HG03575 (cell line): ENCODE data around the gene CRKL.

Experiments used
- ATAC-seq: cut with Tn5 transposase; IDR thresholded peaks from one replicate; pipeline ENCODE4 v1.9.1; 2021; ENCODE audit not compliant: unreplicated experiment, insufficient number of reproducible peaks, low FRiP score; ENCODE audit errors: extremely low read depth

Gene CRKL

DNA sequence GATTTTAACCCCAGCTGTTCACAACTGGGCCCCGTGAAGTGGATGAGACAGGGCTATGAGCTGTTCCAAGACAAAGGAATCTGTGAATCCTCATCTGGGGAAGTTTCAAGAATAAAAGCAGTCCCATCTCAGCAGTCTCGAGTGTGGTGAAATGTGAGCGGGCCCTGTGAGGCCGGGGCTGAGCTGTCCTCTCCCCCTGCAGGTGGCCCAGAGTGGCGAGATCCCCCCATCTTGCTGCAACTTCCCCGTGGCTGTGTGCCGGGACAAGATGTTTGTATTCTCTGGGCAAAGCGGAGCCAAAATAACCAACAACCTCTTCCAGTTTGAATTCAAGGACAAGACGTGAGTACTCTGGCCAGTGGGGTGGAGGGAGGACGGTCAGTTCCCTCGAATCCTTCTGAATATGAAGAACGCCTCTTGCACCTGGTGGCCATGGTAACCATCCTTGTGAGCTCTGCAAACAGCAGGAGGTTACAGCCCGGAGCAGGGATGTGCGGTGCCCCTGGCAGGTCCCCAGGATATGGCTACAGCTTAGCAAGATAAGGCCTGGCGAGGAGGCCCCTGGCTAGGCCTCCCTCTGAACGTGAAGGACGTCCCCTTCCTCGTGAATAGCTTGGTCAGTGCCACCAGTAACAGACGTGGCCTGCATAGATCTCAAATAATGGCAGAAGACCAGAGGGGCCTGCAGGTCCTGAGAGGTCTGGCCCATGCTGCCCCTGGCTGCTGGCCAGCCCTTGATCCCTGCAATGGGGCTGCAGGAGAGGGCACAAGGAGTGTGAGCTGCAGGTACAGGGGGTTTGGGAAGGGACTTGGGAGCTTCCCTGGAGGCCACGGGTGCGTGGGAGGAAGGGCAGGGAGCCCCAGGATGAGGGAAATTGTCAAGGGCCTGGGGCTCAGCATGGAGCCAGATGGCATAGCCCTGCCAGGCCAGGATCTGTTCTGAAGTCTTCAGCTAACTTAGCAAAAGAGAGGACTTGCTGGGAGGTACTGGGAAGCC lies 73.3 kb downstream of the CRKL start:
- ATAC-seq = no peak

GRCh38 chr22:20991252-20992055 lies 74.2 kb downstream of the CRKL start:
- ATAC-seq = no peak

- ATAC-seq = no peak
Observed at GRCh38 chr22:20992056-20992442, 74.8 kb downstream of the CRKL start.

GRCh38 chr22:20992456-20993303 lies 75.5 kb downstream of the CRKL start:
- no peak for ATAC-seq

GRCh38 chr22:20993304-20994127 lies 76.3 kb downstream of the CRKL start:
- ATAC-seq = no peak

GRCh38 chr22:20994128-20994901 lies 77.1 kb downstream of the CRKL start:
- ATAC-seq = no peak

DNA sequence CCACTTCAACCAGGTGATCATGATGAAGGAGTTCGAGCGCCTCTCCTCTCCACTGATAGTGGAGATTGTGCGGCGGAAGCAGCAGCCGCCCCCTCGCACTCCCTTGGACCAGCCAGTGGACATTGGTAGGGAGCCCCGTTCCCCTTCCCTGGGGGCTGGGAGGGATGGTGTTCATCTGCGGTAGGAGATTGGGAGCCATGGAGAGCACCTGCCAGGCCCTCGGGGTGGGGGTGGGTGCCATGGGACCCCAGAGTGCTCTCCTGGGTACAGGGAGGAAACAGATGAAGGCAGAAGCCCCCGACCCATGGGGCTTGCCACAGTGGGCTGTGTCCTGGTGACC lies 77.7 kb downstream of the CRKL start:
- no peak for ATAC-seq

- no peak for ATAC-seq
Observed at GRCh38 chr22:20995329-20996030, 78.3 kb downstream of the CRKL start.

DNA sequence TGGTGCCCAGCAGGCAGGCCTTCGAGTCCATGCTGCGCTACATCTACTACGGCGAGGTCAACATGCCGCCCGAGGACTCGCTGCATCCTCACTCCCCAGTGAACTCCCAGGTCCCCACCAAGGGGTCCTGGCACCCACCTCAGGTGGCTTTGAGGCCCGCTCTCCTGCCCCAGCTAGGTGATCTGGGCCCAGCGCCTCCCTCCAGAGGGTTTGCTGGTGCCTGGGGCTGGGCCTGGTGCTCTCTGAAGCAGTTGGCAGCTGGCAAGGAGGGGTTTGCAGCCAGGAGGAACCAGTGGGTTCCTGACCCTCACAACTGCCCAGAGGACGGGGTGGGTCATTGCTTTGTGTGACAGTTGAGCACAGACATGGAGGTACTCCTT lies 78.8 kb downstream of the CRKL start:
- no peak for ATAC-seq

DNA sequence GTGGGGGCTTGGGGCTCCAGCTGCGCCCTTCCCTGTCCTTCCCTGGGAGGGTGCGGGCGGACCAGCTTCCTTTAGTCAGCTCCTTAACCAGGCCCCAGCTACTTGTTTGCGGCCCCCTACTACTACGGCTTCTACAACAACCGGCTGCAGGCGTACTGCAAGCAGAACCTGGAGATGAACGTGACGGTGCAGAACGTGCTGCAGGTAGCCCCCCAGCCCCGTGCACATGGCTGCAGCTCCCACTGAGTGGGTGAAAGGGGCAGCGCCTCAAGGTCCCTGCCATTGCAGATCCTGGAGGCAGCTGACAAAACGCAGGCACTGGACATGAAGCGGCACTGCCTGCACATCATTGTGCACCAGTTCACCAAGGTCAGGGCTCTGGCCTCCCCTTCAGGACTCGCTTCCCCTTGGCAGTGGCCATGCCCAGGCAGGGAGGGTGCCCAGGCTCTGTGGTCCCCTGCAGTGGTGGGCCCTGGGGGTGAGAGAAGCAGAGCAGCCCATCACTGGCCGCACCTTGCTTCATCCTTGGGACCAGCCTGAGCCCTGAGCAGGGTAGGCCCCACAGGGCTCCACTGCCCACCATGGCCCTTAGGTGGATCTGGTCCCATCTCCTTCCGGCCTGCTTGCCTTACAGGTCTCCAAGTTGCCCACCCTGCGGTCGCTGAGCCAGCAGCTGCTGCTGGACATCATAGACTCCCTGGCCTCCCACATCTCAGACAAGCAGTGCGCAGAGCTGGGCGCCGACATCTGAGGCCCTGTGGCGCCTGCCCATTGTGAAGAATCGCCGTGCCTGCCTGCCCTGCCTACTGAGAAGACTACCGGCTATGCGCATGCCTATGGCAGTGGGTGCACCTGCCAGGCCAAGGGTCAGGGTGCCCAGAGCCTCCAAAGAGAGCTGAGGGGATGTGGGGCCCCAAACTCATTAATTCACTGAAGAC lies 79.7 kb downstream of the CRKL start:
- ATAC-seq = no peak

DNA sequence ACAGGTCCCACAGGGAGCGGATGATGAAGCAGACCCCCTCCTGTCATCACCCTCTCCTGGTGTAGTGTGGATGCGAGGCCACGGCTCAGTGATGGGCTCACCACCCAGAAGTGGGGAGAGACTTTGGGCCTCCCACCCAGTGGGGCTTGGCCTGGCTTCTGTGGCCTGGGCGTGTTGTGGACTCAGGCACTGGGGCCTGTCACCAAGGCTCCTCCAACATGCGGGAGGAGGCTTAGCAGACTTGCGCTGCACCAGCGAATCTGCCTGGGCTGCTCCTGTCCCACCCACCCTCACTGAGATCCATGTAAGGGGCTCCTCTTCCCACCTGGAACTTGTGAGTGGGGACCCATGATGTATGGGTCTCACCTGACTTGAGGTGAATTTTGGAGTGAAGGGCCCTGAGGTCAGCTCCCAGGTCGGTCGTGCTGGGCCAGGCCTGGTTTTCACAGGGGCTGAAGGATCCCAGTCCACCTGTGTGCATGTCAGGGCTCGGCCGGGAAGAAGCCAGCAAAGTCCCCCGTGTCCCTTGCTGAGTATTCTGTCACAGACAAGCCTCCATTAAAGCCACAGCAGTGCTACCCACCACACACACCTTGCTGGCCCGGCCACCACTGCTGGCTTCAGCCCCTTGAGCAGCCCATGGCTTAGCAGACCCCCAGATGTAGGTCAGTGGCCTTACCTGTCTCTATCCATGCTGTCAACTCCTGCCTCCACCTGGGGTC lies 80.5 kb downstream of the CRKL start:
- ATAC-seq = no peak

DNA sequence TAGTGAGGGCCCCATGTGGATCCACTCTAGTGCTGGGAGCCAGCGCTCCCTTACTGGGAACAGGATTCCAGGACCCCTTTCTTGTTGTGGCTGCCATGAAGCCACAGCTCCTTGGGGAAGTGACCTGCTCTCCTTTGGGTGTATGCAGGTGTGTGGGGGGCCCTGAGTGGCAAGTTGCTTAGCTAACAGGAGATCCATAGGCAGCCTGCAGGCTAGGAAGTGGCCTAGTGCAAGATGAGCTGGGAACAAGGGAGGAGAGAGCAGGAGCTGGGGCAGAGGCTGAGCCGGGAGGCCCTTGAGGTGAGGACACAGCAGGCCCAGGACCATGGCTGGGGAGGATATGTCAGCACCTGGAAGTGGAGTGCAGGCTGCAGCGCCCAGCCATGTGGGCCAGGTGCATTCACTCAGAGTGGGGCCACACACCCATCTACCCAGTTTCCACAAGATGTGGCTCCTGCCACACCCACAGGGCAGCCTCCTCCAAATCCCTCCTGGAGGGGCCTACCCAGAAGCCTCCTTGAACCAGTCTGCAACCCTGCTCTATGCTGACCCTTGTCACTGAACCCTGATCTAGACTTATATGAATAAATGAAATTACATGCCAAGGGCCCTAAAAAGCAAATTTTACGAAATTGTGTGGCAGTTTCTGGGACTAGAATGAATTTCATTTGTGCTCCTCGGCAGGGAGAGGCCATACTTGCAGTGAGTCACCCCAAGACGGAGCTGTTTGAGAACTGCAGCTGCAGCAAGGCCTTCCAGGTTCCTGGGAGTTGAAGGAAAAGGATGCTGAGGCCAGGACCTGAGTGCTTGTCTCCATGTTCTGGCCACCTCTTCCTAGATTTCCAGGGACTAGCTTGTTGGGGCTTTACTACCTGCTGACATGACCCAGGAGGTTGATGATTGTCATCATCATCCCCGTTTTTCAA lies 81.5 kb downstream of the CRKL start:
- ATAC-seq = no peak

- no peak for ATAC-seq
Observed at GRCh38 chr22:20999350-21000206, 82.4 kb downstream of the CRKL start.
